Measurements from ENCODE around the gene MAP1LC3B. TPM values are rescaled to one million over a fixed set of nuclear protein-coding genes. Genes with fewer than 3 reads are reported as not detected.
"Not testable (repeated sequence)": the region's sequence is repeated elsewhere in the genome, so short reads cannot be mapped to it uniquely, and the experiment has no call there.

MAP1LC3B gene
- total RNA-seq, 1 donor from 2014 or later = 134 TPM

DNA sequence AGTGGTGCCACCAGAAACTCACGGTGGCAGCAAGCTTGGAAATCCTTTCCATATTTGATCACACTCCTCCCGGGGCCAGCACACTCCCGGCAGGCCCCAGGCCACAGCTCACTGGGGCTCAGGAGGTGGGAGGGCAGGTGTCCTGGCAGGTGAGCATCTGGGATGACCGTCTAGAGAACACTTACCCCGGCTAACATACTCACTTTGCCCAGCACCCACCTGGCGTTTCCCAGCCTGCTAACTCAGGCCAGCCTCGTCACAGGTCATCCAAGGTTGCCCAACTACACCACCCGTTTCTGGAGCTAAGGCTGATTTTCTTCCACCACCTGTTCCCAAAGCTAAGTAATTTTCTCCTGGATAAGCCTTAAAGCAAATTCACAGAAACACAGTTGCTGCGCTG, 33.4 kb upstream of the MAP1LC3B start:
- no peak for DNase-seq
- intact Hi-C loops (cut with micrococcal nuclease) = no loop called here

GRCh38 chr16:87359121-87359520, 33.0 kb upstream of the MAP1LC3B start:
- ATAC-seq (no peak), DNase-seq (no peak)
- intact Hi-C loops (cut with micrococcal nuclease) = no loop called here

More for the DNA sequence above, 33.4 kb upstream of the MAP1LC3B start:
- peak; percentile 25 for ATAC-seq

GRCh38 chr16:87360862-87361610, 31.1 kb upstream of the MAP1LC3B start:
- no peak for DNase-seq
- intact Hi-C loops (cut with micrococcal nuclease) = no loop called here
- peak; percentile 3 for ATAC-seq

DNA sequence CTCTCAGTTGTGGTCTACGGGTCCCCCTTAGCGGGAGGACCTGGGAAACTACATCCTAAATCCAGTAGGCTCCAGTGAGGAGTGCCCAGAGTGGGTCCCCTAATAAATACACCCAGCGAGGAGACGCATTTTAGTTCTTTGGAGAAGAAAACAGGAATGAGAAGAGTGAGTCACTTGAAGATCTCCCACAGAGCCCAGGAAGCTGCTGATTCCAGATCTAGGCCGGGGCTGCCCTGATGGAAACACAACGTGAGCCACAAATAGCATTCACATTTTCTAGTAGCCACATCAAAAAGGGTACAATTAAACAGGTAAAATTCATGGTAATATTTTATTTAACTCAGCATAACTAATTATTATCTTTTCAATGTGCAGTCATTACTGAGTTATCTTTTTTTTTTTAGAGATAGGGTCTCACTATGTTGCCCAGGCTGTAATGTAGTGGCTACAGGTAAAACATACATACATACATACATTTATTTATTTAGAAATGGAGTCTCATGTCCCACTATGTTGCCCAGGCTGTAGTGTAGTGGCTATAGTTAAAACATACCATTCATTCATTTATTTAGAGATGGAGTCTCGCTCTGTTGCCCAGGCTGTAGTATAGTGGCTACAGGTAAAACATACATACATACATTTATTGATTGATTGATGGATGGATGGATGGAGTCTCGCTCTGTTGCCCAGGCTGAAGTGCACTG, 30.1 kb upstream of the MAP1LC3B start:
- no peak for ATAC-seq
- intact Hi-C loops (cut with micrococcal nuclease) = no loop called here
- no peak for DNase-seq

DNA sequence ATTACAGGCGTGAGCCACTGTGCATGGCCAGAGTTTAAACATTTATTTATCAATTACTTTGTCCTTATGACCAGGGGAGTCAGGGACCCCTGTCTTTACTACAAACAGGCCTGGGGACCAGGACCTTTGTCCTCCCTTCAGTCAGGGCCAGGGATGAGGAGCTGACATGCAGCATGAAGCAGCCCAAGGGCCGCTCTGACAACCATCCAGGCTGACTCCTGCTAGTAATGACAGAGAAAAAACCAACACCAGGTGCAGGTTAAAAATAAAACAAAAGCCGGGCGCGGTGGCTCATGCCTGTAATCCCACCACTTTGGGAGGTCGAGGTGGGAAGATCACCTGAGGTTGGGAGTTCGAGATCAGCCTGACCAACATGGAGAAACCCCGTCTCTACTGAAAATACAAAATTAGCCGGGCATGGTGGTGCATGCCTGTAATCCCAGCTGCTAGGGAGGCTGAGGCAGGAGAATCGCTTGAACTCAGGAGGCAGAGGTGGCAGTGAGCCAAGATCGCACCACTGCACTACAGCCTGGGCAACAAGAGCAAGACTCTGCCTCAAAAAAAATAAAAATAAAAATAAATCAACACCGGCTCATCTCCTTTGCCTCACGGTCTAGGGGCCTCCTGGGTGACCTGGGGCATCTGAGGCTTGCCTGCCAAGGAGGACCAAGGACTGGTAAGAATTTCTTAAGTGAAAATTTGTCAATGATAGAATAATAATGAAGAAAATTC, 29.1 kb upstream of the MAP1LC3B start:
- ATAC-seq = peak; percentile 11
- intact Hi-C loops (cut with micrococcal nuclease); DNase-seq: not testable (repeated sequence)

DNA sequence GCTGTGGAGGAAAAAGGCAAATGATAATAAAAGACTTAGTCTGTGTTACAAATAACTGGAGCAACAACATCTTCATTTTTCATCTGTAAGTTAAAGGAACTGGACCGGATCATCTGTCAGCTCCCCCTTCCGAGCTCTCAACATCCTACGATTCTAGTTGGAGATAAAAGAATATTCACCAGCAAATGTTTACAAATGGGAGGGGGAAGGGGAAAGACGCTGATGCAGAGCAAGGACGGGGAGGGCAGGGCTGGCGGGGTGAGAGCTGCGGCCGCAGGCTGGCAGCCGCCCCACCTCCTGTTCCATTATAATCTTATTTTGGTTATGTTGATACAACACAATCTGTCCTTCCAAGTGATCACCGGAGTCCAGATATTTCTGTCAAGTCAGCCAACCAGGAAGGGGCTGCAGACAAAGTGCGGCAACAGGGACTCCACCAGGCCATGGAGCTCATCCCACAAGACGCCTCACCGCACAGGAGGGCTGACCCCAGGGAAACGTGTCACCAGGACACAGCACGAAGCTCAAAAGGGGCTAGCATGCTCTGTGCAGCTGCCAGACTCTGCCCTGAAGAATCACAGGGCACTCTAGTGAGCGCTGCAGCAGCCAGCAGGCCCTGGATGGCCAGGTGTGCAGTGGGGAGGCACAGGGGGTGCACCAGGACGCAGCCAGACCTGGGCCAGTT, 28.2 kb upstream of the MAP1LC3B start:
- DNase-seq (peak; percentile 80), ATAC-seq (peak; percentile 84)
- intact Hi-C loops (cut with micrococcal nuclease) = no loop called here

DNA sequence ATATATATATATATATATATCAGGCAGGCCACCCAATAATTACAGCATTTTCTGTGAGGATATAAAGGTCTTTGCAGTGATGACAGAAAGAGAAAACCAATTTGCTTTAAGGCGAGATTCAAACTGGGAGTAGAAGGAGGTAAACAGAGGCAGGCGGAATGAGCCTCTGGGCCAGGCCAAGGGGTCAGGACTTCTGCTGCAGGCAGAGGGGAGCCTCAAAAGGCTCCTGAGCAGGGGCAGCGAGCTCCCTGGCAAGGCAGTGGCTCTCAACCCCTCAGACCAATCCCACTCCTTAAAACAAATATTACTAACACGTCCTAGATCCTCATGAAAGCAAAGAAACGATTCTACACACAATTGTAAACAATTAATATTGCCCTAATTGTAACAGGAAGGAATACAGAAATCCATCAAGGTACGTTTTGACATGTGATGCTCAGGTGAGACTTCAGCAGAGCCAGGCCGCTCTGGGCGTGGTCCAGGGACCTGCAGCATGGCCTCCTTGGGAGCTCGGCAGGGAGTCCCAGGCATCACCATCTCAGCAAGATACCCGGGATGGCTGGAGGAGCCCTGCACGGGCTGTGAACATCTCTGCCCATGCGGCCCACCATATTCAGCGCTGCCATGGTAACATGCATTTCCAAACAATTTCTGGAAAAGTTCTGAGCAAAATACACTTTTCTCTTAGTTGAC, 27.0 kb upstream of the MAP1LC3B start:
- ATAC-seq (no peak), DNase-seq (no peak)
- intact Hi-C loops (cut with micrococcal nuclease) = no loop called here

GRCh38 chr16:87366288-87366687, 25.8 kb upstream of the MAP1LC3B start:
- DNase-seq (no peak), ATAC-seq (no peak)
- intact Hi-C loops (cut with micrococcal nuclease) = no loop called here

GRCh38 chr16:87366930-87367329, 25.2 kb upstream of the MAP1LC3B start:
- ATAC-seq = no peak
- DNase-seq = no peak
- intact Hi-C loops (cut with micrococcal nuclease) = no loop called here

- ATAC-seq = no peak
- intact Hi-C loops (cut with micrococcal nuclease) = no loop called here
- DNase-seq = no peak
Observed at GRCh38 chr16:87367529-87367928, 24.6 kb upstream of the MAP1LC3B start.

DNA sequence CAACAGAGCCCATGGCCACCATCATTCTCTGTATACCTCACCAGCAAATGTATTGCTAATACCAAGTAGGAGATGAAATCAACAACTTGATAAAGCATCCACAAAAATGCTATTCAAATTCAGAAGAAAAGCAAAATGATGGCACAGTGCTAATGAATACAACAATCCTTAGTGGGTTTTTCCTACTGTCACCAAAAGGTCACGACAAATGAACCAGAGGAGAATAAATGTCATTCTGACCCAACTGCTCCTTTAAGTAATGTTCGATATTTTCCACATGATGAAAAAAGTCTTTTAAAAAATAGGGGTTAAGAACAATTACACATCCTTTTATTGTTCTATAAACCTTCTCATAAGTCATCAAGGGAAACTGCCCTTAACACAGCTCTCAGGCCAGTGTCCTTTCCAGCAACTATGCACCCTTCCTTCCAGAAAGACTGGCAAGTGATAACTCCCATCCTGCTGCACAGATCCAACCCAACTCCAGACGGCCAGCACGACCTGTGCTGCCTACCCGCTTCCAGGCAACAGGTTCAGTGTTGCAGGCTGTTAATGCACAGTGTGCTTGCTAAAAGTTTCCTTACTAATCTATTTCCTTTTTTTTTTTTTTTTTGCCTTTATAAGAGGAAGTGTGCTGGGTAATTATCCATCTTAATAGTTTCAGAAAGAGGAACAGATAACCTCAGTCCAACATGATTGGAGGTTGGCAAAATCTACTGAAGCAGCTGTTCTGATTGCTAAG, 23.9 kb upstream of the MAP1LC3B start:
- DNase-seq (no peak), ATAC-seq (peak; percentile 27)
- intact Hi-C loops (cut with micrococcal nuclease) = no loop called here

DNA sequence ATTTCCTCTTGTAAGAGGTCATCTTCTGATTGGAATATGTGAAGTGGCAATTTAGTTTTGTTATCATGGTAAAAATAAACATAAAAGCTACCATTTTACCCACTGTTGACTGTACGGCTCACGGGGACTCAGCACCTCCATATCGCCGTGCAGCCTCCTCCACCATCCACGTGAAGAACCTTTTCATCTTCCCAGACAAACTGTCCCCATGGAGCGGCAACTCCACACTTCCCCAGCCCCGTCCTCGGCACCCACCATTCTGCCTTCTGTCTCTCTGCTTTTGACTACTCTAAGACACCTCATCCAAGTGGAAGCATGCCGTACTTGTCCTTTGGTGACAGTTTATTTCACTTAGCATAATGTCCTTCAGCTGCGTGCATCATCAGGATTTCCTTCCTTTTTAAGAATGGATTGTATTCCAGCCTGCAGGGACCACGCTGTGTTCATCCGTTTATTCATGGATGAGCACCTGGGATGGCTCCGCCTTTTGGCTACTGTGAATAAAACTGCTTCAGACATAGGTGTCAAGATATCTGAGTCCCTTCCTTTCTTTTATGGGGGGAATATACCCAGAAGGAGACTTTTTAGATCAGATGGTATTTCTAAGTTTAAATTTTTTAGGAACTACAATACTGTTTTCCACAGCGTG, 22.9 kb upstream of the MAP1LC3B start:
- DNase-seq (no peak), ATAC-seq (no peak)
- intact Hi-C loops (cut with micrococcal nuclease) = no loop called here

- ATAC-seq (peak; percentile 85), DNase-seq (peak; percentile 65)
- intact Hi-C loops (cut with micrococcal nuclease) = no loop called here
Observed at GRCh38 chr16:87369796-87370719, 22.1 kb upstream of the MAP1LC3B start.

GRCh38 chr16:87371261-87371866, 20.8 kb upstream of the MAP1LC3B start:
- DNase-seq (no peak), ATAC-seq (peak; percentile 28)
- intact Hi-C loops (cut with micrococcal nuclease) = no loop called here

DNA sequence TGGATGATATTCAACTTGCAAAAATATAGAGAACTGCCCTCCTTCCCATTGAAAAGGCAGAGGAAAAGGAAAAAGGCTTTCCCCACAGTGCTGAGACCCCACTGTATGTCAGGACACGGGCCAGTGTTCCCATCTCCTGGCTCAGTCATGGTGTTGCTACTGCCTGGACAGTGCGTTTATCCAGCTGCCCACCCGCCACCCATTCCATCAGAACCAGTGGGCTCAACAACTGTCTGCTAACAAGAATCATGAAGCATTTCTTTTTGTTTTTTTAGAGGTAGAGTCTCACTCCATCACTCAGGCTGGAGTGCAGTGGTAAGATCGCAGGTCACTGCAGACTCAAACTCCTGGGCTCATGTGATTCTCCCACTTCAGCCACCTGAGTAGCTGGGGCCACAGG, 19.8 kb upstream of the MAP1LC3B start:
- ATAC-seq = no peak
- intact Hi-C loops (cut with micrococcal nuclease) = no loop called here
- no peak for DNase-seq

DNA sequence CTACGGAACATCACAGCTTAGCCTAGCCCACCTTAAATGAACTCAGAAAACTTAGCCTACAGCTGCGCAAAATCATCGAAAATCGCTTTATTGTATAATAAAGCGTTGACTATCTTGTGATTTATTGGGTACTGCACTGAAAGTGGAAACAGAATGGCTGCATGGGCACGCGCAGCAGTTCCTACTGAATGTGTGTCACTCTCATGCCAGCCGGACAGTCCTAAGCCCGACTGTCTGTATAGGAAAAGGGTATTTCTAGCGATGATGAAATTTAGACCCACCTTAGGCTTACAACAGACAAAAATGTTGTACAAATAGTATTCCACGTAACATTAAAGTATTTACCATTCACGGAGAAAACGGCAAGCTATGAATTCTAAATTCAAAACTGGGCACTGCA, 17.8 kb upstream of the MAP1LC3B start:
- DNase-seq = no peak

More for the DNA sequence above, 17.8 kb upstream of the MAP1LC3B start:
- ATAC-seq = no peak
- intact Hi-C loops (cut with micrococcal nuclease) = no loop called here
